Stimulated activated CD8-positive, alpha-beta memory T cell treated with anti-CD3 and anti-CD28 coated beads, Interleukin-15, amount 100 ng/mL, for 1 hour (primary cell): ENCODE results near the gene C22orf31.

Experiments
- DNase-seq: peaks from one replicate; pipeline ENCODE4 v3.0.0-alpha.2; 2020; ENCODE audit warnings: low read depth

Gene C22orf31

GRCh38 chr22:29029202-29030000, 32.2 kb downstream of the C22orf31 start:
- no peak for DNase-seq

- DNase-seq: no peak
Measured at GRCh38 chr22:29028468-29028867, 33.2 kb downstream of the C22orf31 start.

GRCh38 chr22:29026579-29026978, 35.1 kb downstream of the C22orf31 start:
- no peak for DNase-seq

GRCh38 chr22:29023172-29023796, 38.3 kb downstream of the C22orf31 start:
- no peak for DNase-seq

GRCh38 chr22:29022101-29022817, 39.4 kb downstream of the C22orf31 start:
- no peak for DNase-seq

- DNase-seq: no peak
Measured at GRCh38 chr22:29018293-29019189, 43.1 kb downstream of the C22orf31 start.

GRCh38 chr22:29016067-29016938, 45.3 kb downstream of the C22orf31 start:
- DNase-seq: no peak

- no peak for DNase-seq
Measured at GRCh38 chr22:29014773-29015172, 46.9 kb downstream of the C22orf31 start.

- no peak for DNase-seq
Measured at GRCh38 chr22:29014293-29014692, 47.3 kb downstream of the C22orf31 start.

- DNase-seq: no peak
Measured at GRCh38 chr22:29012952-29013351, 48.7 kb downstream of the C22orf31 start.

- DNase-seq: no peak
Measured at GRCh38 chr22:29012101-29012433, 49.6 kb downstream of the C22orf31 start.

- DNase-seq: no peak
Measured at GRCh38 chr22:29011240-29012100, 50.2 kb downstream of the C22orf31 start.

GRCh38 chr22:29009148-29009547, 52.5 kb downstream of the C22orf31 start:
- no peak for DNase-seq
